ENCODE results near the gene FBXW10B.
"Not testable (repeated sequence)": the region's sequence is repeated elsewhere in the genome, so short reads cannot be mapped to it uniquely, and the experiment has no call there.

GRCh38 chr17:15589544-15590536 is 29.7 kb downstream of the FBXW10B start:
- not testable (repeated sequence) for TF ChIP-seq POLR2A (IDR thresholded peaks at IDR 0.05; ENCODE audit: borderline replicate concordance, extremely low read depth, insufficient read depth, insufficient read length); CTCF (IDR thresholded peaks at IDR 0.05 in 2 of 3, conservative IDR thresholded peaks at IDR 0.05 in 1 of 3; ENCODE audit: borderline replicate concordance in 1 of 3, insufficient read depth in 1 of 3, low read depth in 2 of 3, low read length in 2 of 3); POLR2AphosphoS5 (IDR thresholded peaks at IDR 0.05; ENCODE audit: low read depth, low read length); ZBTB33 (IDR thresholded peaks at IDR 0.05; ENCODE audit: extremely low read depth, insufficient replicate concordance, low read length); EZH2 (IDR thresholded peaks at IDR 0.05); EZH2phosphoT487 (IDR thresholded peaks at IDR 0.05; ENCODE audit: borderline replicate concordance); SP1 (IDR thresholded peaks at IDR 0.05; ENCODE audit: low read depth); JUND (IDR thresholded peaks at IDR 0.05); SRF (IDR thresholded peaks at IDR 0.05; ENCODE audit: low read depth); EGR1 (IDR thresholded peaks at IDR 0.05; ENCODE audit: low read depth); YY1 (IDR thresholded peaks at IDR 0.05; ENCODE audit: extremely low read depth, insufficient replicate concordance, low read depth, low read length)
